Measurements from ENCODE around the gene INHBC. TPM values are rescaled to one million over a fixed set of nuclear protein-coding genes. Genes with fewer than 3 reads are reported as not detected.

Gene INHBC, protein sequence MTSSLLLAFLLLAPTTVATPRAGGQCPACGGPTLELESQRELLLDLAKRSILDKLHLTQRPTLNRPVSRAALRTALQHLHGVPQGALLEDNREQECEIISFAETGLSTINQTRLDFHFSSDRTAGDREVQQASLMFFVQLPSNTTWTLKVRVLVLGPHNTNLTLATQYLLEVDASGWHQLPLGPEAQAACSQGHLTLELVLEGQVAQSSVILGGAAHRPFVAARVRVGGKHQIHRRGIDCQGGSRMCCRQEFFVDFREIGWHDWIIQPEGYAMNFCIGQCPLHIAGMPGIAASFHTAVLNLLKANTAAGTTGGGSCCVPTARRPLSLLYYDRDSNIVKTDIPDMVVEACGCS
- not detected in 2 replicates for total RNA-seq

DNA sequence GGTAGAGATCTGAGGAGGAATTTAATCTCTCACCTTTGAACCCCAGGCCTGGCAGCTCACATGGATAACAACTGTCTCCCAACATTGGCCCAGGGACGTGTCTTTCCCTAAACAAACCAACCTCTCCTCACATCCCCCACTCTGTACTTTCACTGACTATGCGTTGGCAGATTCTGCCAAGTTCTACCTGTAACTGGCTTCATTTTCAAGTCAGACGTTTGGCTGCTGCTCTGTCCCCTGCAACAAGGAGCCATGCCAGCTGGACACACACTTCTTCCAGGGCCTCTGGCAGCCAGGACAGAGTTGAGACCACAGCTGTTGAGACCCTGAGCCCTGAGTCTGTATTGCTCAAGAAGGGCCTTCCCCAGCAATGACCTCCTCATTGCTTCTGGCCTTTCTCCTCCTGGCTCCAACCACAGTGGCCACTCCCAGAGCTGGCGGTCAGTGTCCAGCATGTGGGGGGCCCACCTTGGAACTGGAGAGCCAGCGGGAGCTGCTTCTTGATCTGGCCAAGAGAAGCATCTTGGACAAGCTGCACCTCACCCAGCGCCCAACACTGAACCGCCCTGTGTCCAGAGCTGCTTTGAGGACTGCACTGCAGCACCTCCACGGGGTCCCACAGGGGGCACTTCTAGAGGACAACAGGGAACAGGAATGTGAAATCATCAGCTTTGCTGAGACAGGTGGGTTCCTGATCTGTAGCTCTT is at the start of gene INHBC:
INHBC (plus strand) TSS at position 268 of the 707 bp plus-strand sequence; CDS start at position 371, 103 bp downstream.

DNA sequence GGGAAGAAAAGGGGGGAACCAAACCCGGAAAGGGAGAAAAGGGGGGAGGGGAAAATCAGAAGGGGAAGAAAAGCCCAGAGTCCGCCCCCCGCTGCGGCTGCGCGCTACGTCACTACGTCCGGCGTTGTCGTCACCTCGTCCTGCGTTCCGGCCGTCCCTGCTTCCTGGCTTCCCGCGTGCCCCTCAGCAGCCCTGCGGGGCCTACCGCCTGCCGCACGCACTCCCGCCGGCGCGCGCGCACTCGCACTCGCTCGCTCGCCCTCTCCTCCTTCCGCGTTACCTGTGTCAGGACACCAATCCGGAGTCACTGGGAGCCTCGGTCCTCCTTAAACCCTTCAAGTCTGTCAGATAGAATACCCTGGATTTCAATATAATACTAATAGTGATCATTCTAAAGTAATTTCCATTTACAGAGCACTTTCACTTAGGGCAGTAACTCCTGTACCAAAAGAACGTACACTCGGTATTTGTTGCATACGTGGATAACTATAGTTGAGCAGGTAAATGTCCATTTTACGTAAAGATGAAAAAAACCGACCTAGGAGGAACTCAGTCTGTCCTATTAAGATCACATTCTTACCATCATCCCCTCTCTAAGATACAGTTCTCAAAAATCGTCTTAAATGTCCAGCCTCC is 3.5 kb upstream of the INHBC start, which contains the start of gene R3HDM2:
R3HDM2 (minus strand) TSS at position 113 of the 636 bp plus-strand sequence. CDS start 120,615 bp downstream, outside the sequence.

GRCh38 chr12:57454566-57455373 is 20.2 kb downstream of the INHBC start, which contains the start of gene INHBE:
INHBE (plus strand) TSS chr12:57455307; CDS start chr12:57455537, 230 bp downstream.

DNA sequence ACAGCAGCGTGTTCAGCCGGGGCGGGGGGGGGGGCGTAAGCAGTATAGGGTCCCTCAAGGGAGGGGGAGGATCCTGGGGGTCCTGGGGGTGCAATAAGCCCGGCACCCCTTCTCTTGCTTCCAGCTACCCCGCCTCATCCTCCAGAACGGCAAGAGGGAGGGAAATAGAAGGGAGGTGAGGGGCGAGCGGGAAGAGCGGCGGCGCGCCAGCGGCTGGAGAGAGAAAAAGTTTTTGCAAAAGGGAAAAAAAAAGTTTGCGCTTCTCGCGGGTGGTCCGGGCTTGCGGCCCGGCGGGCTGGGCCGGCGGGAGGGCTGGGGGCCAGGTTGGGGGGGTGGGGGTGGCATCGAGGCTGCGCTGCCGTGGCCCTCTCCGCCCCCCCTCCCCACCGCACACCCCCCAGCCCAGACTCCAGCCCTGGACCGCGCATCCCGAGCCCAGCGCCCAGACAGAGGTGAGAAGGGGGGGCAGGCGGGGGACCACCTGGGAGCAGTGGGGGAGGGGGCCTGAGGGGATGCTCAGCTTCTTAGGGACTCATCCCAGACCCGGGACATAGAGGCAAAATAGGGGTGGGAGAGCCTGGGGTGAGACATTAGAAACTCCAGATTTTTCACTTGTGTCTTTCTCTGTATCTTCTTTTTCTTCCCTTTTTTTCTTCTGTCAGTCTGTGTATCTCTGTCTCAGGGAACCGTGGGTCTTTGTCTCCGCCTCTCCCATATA is 25.3 kb downstream of the INHBC start, which contains the start of gene GLI1:
GLI1 (plus strand) TSS at position 36 of the 718 bp plus-strand sequence. CDS start 3,907 bp downstream, outside the sequence.

GRCh38 chr12:57479376-57480115 is 45.0 kb downstream of the INHBC start, which contains the start of gene ARHGAP9:
ARHGAP9 (minus strand) TSS chr12:57479866; CDS start chr12:57479406, 460 bp downstream.

DNA sequence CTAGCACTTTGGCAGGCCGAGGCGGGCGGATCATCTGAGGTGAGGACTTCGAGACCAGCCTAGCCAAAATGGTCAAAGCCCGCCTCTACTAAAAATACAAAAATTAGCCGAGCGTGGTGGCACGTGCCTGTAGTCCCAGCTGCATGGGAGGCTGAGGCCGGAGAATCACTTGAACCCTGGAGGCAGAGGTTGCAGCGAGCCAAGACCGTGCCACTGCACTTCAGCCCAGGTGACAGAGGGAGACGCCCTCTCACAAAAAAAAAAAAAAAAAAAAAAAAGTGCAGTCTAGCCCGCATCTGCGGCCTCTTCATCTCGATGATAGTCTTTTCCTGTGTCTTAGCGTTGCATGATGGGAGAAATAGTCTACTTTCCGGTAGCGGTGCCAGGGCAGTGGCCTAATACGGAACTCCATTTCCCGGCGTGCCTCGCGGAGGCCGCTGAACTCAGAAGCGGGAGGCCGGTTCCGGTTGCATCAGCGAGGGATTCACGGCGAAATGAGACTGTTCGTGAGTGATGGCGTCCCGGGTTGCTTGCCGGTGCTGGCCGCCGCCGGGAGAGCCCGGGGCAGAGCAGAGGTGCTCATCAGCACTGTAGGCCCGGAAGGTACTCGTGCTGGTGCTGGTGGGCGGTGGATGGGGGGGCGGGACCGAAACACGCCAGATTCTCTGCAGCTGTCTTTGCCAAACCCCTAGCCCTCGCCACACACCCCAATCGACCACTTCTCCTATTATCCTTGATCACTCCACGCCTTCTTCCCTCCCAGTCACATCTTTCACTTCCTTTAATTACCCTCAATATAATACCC is 53.2 kb downstream of the INHBC start, which contains the start of gene MARS1:
MARS1 (plus strand) TSS at position 472 of the 805 bp plus-strand sequence; CDS start at position 495, 23 bp downstream.

Other genes with a start within 250 kb of the INHBC start
- 3.2 and 3.5 TPM in 2 replicates for gene NXPH4, start 218.0 kb upstream of the INHBC start, total RNA-seq
- gene SHMT2, start 205.1 kb upstream of the INHBC start, total RNA-seq: 200 and 211 TPM in 2 replicates
- 1.3 TPM in 1 of 2 replicates, not detected in the other for gene STAC3, start 183.6 kb upstream of the INHBC start, total RNA-seq
- 15.7 and 23.7 TPM in 2 replicates for gene R3HDM2, start 3.7 kb upstream of the INHBC start, total RNA-seq
- 2.6 and 3.8 TPM in 2 replicates for gene INHBE, start 20.5 kb downstream of the INHBC start, total RNA-seq
- gene GLI1, start 25.0 kb downstream of the INHBC start, total RNA-seq: 1.2 and 1.6 TPM in 2 replicates
- not detected in 2 replicates for gene ARHGAP9, start 45.1 kb downstream of the INHBC start, total RNA-seq
- gene MARS1, start 53.3 kb downstream of the INHBC start, total RNA-seq: 113 and 126 TPM in 2 replicates
- 57.2 and 89.6 TPM in 2 replicates for gene DDIT3, start 85.7 kb downstream of the INHBC start, total RNA-seq
- gene MBD6, start 88.0 kb downstream of the INHBC start, total RNA-seq: 7.4 and 10.6 TPM in 2 replicates
- gene DCTN2, start 112.4 kb downstream of the INHBC start, total RNA-seq: 139 and 156 TPM in 2 replicates
- 0.44 and 0.66 TPM in 2 replicates for gene KIF5A, start 115.3 kb downstream of the INHBC start, total RNA-seq
- gene PIP4K2C, start 156.4 kb downstream of the INHBC start, total RNA-seq: 17.0 and 20.2 TPM in 2 replicates
- gene DTX3, start 170.0 kb downstream of the INHBC start, total RNA-seq: 16.9 and 25.0 TPM in 2 replicates
- gene ARHGEF25, start 176.7 kb downstream of the INHBC start, total RNA-seq: 24.4 and 51.1 TPM in 2 replicates
- gene B4GALNT1, start 198.4 kb downstream of the INHBC start, total RNA-seq: 0.58 and 1.3 TPM in 2 replicates

Measured in smooth muscle cell of trachea (primary cell).